DMS79 (cell line): Measurements from ENCODE around the gene SLC25A21.
"Not testable (repeated sequence)": the region's sequence is repeated elsewhere in the genome, so short reads cannot be mapped to it uniquely, and the experiment has no call there.

ENCODE experiments used
- DNase-seq: peaks from one replicate; lab custom pipeline; 2025; lab: John Stamatoyannopoulos, UW

SLC25A21 gene

DNA sequence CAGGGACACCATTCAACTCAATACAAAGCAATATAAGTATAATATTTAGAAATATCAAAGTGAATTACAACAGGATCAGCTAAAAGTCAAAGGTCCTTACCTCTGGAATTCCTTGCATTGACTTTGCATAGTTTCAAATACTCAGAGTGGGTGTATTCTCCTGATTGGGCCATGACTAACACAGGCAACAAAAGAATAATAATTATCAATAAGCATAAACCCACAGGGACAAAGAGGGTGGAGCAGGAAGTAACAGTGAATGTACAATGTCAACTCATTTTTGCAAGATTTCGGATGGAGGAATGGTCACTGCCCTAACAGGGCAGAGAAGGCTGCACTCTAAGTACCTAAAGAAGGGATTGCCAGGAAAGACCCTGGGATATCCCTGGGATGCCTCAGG is 303.3 kb downstream of the SLC25A21 start:
- no peak for DNase-seq

DNA sequence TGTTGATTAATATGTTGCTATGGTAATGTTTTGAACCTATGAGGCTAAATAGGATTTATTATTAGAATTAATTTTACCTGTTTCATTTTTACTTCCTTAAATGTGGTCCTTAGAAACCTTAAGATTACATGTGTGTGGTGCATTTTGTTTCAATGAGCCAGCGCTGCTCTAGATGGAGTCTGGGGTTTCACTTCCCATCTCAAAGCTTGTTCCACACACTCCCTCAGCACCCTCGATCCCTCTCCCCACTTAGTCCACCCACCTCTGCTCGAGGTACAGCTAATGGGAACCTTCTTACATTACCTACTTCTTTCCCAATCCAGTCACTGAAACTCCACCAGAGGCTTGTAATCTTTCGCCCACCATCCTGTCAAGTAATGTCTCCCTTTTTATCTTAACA is 305.5 kb downstream of the SLC25A21 start:
- no peak for DNase-seq

DNA sequence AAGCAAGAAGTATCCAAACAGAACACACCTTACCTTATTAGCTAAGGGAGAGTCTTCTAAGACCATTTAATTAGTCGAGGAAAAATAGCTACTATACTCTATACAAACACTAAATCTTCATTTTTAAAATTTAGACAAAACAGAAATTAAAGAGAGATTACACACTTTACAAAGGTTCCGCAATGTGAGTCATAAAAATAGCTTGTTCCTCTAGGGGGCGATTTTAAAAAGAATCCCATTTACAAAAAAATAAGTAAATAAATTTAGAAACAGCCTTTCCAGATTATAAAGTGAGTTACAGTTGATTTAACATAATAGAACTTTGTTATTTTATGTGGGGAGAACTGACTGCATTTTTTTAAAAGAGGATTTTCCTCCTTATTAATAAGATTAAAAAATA is 309.1 kb downstream of the SLC25A21 start:
- DNase-seq: no peak

DNA sequence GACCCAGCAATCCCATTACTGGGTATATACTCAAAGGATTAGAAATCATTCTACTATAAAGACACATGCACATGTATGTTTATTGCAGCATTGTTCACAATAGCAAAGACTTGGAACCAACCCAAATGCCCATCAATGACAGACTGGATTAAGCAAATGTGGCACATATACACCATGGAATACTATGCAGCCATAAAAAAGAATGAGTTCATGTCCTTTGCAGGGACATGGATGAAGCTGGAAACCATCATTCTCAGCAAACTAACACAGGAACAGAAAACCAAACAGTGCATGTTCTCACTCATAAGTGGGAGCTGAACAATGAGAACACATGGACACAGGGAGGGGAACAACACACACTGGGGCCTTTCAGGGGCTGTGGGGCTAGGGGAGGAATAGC is 310.2 kb downstream of the SLC25A21 start:
- DNase-seq: not testable (repeated sequence)

DNA sequence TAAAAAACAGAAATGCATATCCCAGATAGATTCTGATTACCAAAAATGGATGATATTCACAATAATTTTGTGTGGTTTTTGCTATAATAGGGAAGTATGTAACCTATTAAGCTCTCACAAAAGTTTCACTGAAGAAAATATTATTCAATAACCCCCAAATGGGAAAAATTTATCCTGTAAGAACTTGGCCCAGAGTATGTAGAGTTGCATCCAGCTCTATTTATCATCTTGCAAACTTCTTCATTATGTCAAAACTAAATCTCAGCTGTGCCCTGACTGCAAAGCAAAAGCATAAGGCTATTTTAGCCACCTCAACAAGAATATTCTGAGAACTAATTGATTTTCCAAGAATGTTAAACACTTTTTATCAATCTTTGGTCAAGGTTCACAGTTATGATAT is 311.6 kb downstream of the SLC25A21 start:
- DNase-seq: no peak

DNA sequence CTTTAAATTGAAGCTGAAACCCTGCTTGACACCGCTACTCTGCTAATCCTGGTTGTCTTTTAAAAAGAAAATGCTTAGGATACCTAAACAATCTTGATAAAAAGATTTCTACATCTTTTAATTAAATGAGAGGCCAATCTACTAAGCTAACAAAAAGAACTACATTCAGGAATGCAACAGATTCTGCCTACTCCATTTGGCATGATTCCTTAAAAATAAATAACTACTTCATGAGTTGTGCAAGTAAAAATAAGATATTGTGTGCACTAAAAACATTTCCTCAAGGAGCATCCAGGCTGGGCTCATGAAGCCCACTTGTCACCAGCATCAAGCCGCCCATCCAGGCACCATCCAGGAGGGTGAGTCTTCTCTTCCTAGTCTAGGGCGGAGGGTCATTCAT is 313.3 kb downstream of the SLC25A21 start:
- no peak for DNase-seq

DNA sequence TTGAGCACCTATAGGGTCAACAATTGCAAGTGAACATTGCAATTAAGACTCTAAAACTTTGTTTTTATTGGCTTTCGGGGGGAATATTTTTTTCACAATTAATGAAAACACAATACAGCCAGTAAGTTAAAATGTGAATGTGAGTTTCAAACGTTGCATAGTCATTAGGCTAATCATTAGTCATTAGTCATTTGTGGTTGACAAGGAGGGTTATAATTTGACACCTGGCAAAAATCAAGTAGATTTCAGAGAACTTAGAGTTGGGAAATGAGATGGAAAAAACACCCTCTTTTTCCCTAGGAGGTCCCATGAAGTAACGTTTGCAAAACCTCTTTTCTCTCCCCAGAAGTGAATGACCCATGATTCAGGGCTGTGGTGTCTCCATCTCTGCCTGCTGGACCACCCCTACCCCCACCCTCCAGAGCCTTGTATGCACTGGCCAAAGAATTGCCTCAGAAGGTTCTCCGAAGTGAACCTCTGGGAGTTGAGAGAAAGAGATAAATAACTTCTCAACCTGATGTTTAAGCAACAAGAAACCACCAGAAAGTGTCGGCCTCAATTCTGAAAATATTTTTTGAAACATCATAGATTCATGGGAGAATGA is 314.5 kb downstream of the SLC25A21 start:
- DNase-seq: no peak

DNA sequence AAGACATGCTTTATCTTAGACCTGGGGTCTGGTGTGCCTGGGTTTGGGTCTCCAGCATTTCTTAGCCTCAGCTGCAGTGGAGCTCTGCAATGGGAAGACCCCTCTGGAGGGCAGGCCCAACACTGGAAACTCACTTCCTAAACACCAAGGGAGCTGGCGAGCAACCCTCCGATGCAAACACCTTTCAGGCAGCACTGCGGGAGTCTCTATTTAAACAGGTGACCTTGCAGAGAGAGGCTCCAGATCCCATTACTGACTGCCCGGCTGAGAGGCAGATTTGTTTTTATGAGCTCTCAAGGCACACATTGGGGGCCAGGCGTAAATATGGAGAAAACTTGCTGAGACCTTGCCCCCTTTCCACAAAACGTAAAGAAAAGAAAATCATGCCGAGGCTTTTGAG is 315.3 kb downstream of the SLC25A21 start:
- peak; percentile 77 for DNase-seq

DNA sequence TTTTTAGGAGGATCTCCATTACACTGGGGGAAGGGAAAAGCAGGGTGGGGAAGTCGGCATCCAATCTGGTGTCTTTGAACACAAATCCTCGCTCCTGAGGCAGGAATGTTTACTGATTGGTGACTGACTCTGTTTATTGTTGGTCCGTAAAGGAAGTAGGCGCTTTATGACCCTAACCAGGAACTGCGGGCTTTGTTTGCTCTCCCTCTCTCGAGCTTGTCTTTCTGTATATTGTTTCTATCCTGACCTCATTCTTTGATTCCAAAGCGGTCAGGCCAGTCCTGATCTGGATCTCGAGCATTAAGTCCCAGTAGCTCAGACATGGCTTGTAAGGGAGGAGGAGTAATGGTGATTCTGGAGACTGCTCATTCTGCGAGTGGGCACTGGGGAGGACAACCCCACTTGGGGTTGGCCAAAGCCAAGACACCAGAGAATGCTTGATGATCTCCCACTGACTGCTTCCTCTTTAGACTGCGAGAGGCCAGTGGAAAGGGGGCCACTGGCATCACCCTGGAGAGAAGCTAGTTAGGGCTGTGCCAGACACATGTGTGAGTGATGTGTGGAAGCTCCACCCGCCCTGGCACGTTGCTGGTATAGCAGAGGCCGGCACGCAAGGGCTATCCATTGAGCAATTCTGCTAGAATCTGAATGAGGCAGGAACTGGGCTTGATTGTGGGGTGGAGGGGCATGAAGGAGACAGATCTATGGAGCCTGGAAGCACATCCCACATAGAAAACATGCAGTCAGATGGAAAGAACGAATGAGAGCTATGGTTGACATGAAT is 316.1 kb downstream of the SLC25A21 start:
- DNase-seq: no peak

DNA sequence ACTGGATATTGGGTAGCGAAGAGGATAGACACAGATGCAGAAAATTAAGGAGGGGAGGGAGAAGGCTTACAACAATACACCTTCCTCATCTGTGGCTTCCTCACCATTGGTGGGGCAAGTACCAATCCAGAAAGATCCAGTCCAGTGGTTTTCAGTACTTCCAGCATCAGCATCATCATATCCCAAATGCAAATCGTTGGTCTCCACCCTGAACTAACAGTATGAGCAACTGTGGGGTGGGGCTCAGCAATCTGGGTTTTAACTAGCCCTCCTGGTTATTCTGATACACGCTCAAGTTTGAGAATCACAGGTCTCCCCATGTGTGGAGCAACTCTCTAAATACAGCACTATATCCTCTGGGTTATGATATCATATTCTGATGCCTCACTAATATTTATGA is 317.0 kb downstream of the SLC25A21 start:
- DNase-seq: no peak

DNA sequence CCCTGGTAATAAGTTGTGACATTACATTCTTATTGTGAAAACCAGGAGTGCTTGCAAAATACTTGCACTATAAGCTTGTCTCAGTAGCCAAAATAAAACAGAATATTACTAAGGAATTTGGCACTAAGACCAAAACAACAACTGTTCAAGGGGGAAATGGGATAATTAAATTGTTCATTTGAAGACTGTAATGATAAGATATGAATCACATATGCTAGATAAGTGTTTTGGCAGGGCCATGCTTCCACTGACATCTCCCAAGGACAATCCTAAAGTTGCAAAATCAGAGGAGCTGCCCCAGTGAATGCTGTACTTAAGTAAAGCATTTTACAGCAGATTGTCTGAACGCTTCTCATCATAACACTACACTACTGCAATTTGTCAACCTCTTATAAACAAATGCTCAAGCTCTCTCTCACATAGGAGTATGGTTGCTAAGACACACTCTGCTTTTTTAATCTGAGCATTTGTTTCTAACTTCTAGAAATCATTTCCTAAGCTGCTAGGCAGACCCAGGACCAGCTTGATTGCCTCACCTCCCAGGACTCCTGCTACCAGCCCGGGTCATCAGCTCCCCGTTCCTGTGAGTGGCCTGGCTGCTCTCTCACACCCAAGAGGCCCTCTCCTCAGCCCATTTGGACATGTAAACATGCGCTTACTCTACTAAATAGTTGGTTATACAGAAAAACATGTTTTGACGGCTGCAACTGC is 319.3 kb downstream of the SLC25A21 start:
- DNase-seq: peak; percentile 41

DNA sequence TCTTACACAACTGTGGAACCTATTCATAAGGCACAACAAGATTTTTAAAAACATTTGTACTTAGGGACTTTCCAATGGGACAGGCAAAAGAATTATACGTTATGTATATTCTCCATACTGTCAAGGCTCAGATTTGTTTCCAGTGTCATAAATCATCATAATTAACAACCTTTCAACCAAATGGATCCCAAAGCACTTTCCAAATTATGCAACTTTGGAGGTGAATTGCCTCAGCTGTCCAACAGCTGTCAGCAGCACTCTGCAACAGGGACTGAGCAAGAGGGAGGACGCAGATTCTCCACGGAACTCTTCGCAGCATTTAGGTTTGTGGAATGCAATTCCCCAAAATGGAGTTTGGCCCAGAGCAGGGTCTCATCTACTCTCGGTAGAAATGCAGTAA is 324.2 kb downstream of the SLC25A21 start:
- no peak for DNase-seq

DNA sequence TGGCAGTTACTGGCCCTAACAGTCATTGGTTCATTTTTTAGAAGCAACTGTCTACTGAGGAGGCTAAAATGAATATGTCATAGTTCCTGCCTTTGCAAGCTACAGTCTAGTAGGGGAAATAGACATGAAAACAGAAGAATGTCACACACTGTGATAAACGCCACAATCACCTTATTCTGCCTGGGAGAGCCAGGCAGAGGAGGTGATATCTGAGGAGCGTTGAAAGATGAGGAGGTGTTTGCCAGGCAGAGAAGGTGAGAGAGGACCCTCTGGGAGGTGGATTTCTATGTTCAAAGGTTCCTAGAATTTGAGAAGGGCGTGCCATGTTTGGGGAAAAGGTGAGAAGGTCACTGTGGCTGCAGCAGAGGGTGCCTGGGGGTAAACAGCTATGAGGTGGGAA is 325.0 kb downstream of the SLC25A21 start:
- no peak for DNase-seq

DNA sequence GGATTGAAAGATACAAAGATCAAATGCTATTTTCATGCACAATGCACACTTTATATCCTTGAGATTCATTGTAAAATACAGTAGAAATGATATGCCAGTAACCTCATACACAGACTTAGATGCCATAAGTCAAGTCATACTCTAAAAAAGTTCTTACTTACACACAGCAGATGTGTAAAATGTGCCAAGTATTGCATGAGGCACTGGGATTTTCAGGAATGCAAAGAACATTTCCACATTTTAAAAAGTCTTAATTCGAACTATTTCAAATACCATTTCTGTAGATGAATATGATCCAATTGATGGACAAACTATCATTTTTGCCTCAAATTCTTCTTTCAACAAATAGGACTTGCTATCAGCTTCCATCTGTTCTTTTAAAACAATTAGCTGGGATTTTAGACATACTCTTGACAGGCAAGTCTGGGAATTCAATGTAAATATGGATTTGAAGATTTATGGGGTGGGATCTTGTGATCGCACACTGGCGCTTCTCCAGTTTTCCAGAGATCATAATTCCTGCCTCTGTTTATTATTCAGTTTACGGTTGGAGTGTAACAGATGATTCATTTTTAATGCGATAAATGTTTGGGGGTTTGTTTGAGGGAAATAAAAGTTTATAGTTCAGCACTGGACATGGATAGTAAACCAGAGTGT is 326.9 kb downstream of the SLC25A21 start:
- DNase-seq: no peak

DNA sequence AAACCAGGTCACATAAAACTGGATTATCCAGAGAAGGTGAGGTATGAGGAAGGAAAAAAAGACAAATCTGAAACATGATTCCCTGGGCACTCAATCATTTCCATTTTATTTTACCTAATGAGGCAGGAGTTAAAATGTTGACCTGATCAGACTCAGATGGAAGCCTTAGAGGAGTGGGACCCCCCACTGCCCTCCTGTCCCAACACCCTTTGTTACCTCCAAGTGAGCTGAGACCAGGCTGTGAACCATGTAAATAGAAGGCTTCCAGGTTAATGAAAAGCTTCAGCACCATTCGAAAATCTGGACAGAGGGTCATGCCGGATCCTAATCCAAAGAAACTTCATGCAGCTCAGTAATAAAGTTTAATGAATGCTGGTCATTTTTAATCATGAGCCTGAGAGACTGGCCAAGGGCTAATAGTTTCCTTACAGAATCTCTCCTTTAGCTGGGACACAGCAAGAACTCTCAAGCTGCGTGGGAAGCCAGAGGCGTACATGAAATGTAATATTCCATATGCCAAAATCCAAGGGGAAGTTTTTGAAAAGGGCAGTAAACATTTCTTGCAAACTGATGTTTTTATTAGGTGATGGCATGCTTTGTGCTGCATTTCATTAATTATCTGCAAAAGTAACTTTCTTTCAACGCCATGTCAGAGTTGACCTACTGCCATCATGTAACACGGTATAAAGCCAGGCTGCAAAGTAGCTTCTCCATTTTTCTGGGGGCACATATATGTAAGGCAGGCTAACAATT is 327.8 kb downstream of the SLC25A21 start:
- no peak for DNase-seq

DNA sequence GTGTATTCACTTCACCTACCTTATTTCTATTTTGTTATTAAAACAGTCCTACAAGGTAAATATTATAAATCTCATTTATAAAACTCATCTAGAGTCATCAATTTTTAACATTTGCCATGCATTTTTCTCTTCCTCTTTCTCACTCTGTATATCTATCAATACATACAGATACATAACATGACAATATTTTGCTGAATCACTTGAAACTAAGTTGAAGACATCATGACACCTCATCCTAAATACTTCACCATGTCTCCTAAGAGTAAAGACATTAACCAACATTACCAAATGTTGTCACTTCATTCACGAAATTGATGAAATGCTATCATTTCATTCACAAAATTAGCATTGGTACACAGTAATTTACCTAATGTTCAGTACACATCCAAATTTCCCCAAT is 329.0 kb downstream of the SLC25A21 start:
- DNase-seq: no peak

DNA sequence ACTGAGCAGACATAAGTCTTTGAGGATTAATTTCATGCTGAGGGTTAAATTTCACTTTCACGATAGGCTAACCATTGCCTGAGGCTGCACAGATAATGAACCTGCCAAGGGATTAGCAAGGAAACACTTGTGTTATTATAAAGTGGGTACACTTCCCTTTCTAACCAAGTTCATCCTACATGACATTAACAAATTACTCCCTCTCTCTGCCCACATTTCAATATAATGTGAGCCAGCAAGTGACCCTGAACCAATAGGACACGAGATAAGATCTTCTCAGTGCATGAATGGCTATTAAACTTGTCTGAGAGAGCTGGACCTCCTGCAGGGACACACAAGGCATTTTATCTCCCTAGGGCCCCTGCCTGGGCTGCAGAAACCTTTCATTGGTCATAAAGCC is 337.3 kb downstream of the SLC25A21 start:
- peak; percentile 100 for DNase-seq

DNA sequence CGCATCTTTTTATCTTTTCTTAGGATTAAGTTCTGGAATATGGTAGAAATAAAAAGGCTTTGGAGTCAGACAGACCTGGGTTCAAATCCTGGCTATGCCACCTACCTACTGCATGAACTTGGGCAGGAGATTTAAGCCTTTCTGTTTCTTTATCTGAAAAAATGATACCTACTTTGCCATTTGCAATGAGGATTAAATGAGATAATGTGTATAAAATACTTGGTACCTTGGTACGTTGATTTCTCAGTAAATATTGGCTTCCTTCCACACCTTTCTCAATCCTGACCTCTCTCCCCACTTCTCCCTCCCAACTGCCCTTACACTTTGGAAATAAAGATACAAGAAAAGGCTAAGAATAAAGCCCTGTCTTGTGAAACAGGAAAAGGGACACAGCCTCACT is 338.1 kb downstream of the SLC25A21 start:
- no peak for DNase-seq

DNA sequence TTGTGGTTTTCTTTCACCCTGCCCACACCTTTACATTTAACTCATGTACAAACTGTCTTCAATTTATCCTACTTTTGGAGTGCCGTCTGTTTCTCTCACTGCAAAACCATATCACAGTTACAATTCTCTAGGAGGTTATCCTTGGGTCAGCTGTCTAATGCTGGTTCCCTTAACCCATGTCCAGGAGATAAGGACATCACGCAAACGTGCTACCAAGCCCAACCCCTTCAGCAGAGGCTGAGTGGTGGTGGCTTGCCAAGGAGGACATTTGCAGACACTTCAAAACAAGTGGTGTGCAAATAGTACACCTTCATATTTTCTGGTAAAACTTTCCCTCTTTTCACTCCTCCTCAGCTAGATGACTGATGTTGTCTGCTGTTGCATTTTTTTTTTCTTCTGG is 342.9 kb downstream of the SLC25A21 start:
- DNase-seq: peak; percentile 93

DNA sequence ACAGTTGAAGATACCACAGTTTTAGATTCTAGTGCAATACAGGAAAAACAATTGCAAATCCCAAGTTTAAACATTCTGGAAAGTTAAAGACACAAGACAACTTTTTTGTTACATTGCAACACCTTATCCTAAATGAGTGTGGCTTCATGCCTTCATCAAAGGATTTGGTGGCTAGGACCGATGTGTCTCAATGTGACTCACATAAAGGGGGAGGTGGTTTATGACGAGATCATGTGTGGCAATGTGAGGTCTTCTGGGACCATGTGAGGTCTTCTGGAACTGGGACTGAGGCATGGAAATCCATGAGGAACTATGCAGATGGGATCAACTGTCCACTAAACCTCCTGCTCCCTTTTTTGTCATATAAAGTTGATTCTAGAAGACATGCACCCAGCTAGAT is 344.5 kb downstream of the SLC25A21 start:
- no peak for DNase-seq

DNA sequence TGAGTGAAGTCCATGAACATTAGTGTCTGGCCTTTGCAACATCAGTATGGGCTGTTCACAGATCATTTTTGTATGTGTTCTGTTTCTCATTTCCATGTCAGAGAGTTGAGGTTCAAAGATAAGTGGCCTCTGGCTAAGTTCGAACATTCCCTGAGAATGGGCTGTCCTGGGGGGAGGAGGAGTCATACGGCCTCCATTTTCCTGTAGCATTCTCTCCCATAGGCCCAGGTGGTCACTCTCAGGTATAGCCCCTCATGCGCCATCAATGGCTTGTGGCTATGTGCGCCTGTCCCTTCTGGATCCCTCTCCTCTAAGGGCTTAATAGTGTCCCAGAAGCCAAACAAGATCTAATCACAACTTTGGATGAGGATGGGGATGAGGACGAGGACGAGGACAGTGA is 345.8 kb downstream of the SLC25A21 start:
- DNase-seq: no peak

DNA sequence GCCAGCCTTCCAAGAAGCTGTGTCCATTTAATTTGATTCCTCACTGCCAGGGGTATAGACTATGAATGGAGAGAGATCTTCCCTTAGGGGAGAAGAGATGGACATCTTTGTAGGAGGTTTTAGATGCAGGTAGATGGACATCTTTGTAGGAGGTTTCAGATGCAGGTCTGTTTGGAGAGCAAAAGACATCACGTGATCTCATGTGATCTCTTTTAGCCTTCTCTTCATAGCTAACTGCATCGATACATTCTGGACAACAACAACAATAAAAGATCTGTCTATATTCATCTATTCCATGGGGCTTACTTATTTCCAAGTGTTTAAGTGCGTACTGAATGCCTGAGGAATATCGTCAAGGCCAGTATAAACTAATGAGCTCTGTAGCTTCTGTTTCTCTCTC is 347.6 kb downstream of the SLC25A21 start:
- no peak for DNase-seq
